WTC11 (cell line): ENCODE data around the gene TMEM269. TPM values are rescaled to one million over a fixed set of nuclear protein-coding genes. Genes with fewer than 3 reads are reported as not detected.
A peak's percentile ranks its signal among the peaks of the same experiment; 100 is the strongest.

Experiments used
- ATAC-seq: fragments of 200-7000 bp; cut with Tn5 transposase; 2 replicates; pipeline ENCODE4 v1.10.0; 2021; ENCODE audit warnings: mild to moderate bottlenecking, moderate library complexity
- CTCF ChIA-PET: fragments of 300-600 bp; sonication (Branson Sonifier 250); formaldehyde crosslinking; loops from one replicate; lab custom pipeline; 2021; ENCODE audit warnings: antibody characterized with exemption; lab: Charles Lee
- POLR2A ChIA-PET: fragments of 350-600 bp; sonication (Branson Sonifier 250); formaldehyde crosslinking; loops from one replicate; lab custom pipeline; 2021; ENCODE audit warnings: antibody characterized with exemption; lab: Charles Lee
- DNase-seq: peaks from one replicate; pipeline ENCODE4 v3.0.0; 2021; ENCODE audit warnings: low spot score
- H3K27ac Mint-ChIP-seq: 2 replicates; pipeline ENCODE4 v1.8.0; 2021; ENCODE audit warnings: mixed read lengths
- H3K27me3 Mint-ChIP-seq: 2 replicates; pipeline ENCODE4 v1.8.0; 2021; ENCODE audit warnings: low read depth, mild to moderate bottlenecking, moderate library complexity, mixed read lengths
- H3K36me3 Mint-ChIP-seq: 2 replicates; pipeline ENCODE4 v1.8.0; 2021; ENCODE audit warnings: mixed read lengths
- H3K4me1 Mint-ChIP-seq: 2 replicates; pipeline ENCODE4 v1.8.0; 2022; ENCODE audit warnings: mixed read lengths
- H3K4me3 Mint-ChIP-seq: 2 replicates; pipeline ENCODE4 v1.8.0; 2021; ENCODE audit warnings: mild to moderate bottlenecking, moderate library complexity, mixed read lengths
- H3K9me3 Mint-ChIP-seq: 2 replicates; pipeline ENCODE4 v1.8.0; 2021; ENCODE audit warnings: mixed read lengths
- CDX4 ChIP-seq: fragments of 250-450 bp; sonication (Bioruptor Pico); IDR thresholded peaks from 2 replicates; pipeline ENCODE4 v1.9.0; 2021; ENCODE audit warnings: moderate library complexity, mild to moderate bottlenecking, inconsistent platforms, borderline replicate concordance
- E2F4 ChIP-seq: sonication (generic); formaldehyde crosslinking; IDR thresholded peaks from 2 replicates; pipeline ENCODE4 v1.8.1; 2022; ENCODE audit warnings: low read depth, mild to moderate bottlenecking, moderate library complexity, missing genetic modification reagents, borderline replicate concordance
- E2F5 ChIP-seq: sonication (generic); formaldehyde crosslinking; IDR thresholded peaks from 2 replicates; pipeline ENCODE4 v1.8.1; 2022; ENCODE audit warnings: mild to moderate bottlenecking, moderate library complexity, missing genetic modification reagents
- ELF4 ChIP-seq: sonication (generic); formaldehyde crosslinking; IDR thresholded peaks from 2 replicates; pipeline ENCODE4 v1.8.1; 2022; ENCODE audit warnings: low read depth, mild to moderate bottlenecking, moderate library complexity, missing genetic modification reagents
- FOXJ3 ChIP-seq: sonication (generic); formaldehyde crosslinking; IDR thresholded peaks from 2 replicates; pipeline ENCODE4 v1.9.0; 2021; ENCODE audit warnings: missing genetic modification reagents, mild to moderate bottlenecking, borderline replicate concordance
- FOXP1 ChIP-seq: sonication (generic); formaldehyde crosslinking; IDR thresholded peaks from 2 replicates; pipeline ENCODE4 v1.8.0; 2022; ENCODE audit warnings: missing genetic modification reagents, mild to moderate bottlenecking, moderate library complexity, borderline replicate concordance
- GTF2I ChIP-seq: fragments of 250-450 bp; sonication (Bioruptor Pico); conservative IDR thresholded peaks from 2 replicates; pipeline ENCODE4 v1.4.0; 2021; ENCODE audit warnings: mild to moderate bottlenecking
- IRF2 ChIP-seq: sonication (generic); formaldehyde crosslinking; IDR thresholded peaks from 2 replicates; pipeline ENCODE4 v1.8.0; 2022; ENCODE audit warnings: low read depth, missing genetic modification reagents, borderline replicate concordance
- JAZF1 ChIP-seq: fragments of 250-450 bp; sonication (Bioruptor Pico); IDR thresholded peaks from 2 replicates; pipeline ENCODE4 v1.9.0; 2021; ENCODE audit warnings: moderate library complexity, mild to moderate bottlenecking, inconsistent platforms
- NR3C1 ChIP-seq: sonication (generic); formaldehyde crosslinking; conservative IDR thresholded peaks from 2 replicates; pipeline ENCODE4 v1.8.1; 2023; ENCODE audit warnings: low read depth, mild to moderate bottlenecking, missing genetic modification reagents
- PREB ChIP-seq: sonication (generic); formaldehyde crosslinking; IDR thresholded peaks from 2 replicates; pipeline ENCODE4 v1.8.1; 2022; ENCODE audit warnings: mild to moderate bottlenecking, missing genetic modification reagents, moderate library complexity, borderline replicate concordance
- ZBTB43 ChIP-seq: sonication (generic); formaldehyde crosslinking; IDR thresholded peaks from 2 replicates; pipeline ENCODE4 v1.8.1; 2023; ENCODE audit warnings: mild to moderate bottlenecking, missing genetic modification reagents
- ZMAT4 ChIP-seq: fragments of 250-450 bp; sonication (Bioruptor Pico); IDR thresholded peaks from 2 replicates; pipeline ENCODE4 v1.9.0; 2021; ENCODE audit warnings: mild to moderate bottlenecking
- ZNF425 ChIP-seq: fragments of 250-450 bp; sonication (Bioruptor Pico); conservative IDR thresholded peaks from 2 replicates; pipeline ENCODE4 v1.9.0; 2021; ENCODE audit warnings: mild to moderate bottlenecking
- ZSCAN18 ChIP-seq: fragments of 250-450 bp; sonication (Bioruptor Pico); IDR thresholded peaks from 2 replicates; pipeline ENCODE4 v2.1.2; 2022; ENCODE audit warnings: mild to moderate bottlenecking, moderate library complexity
- total RNA-seq: library from RNA; stranded (reverse); gene quantifications from 3 replicates; pipeline ENCODE4 v1.2.3, GENCODE V29; 2021

Gene TMEM269
- total RNA-seq, 1 experiment from 2014 or later, result 0.57 TPM

- H3K4me1 Mint-ChIP-seq, result no peaks in the 10 kb centered on the region
- peak overlapping the region; percentile 27; the same call in 1 of the 2 replicates for H3K27ac Mint-ChIP-seq
- DNase-seq, result no peak
- TF ChIP-seq E2F4 (CRISPR knock-in tag) (no peak), FOXJ3 (CRISPR knock-in tag) (no peak), ELF4 (CRISPR knock-in tag) (no peak), E2F5 (CRISPR knock-in tag) (no peak), FOXP1 (CRISPR knock-in tag) (no peak), CDX4 (CRISPR knock-in tag) (no peak), JAZF1 (CRISPR knock-in tag) (no peak), ZBTB43 (CRISPR knock-in tag) (no peak), NR3C1 (CRISPR knock-in tag) (no peak), PREB (no peak), ZNF425 (CRISPR knock-in tag) (no peak), GTF2I (CRISPR knock-in tag) (no peak), IRF2 (CRISPR knock-in tag) (no peak), ZSCAN18 (CRISPR knock-in tag) (no peak), ZMAT4 (CRISPR knock-in tag) (no peak)
- TF ChIP-seq, all 79 proteins: peak for 0
- ChIA-PET CTCF (interaction anchor here (1.1 kb wide), 1 partner anchor 10 kb away, joined by 3 read pairs; the partner anchor contains the start of gene CLDN19), POLR2A (no interaction called here)
- no peak for ATAC-seq
- Mint-ChIP-seq H3K27me3 (no peaks in the 10 kb centered on the region), H3K9me3 (peaks cover 23% of the 10 kb centered on the region), H3K36me3 (peaks cover 67% of the 10 kb centered on the region), H3K4me3 (no peak overlapping the region)
These were observed 34.8 kb upstream of the TMEM269 start for GRCh38 chr1:42750041-42750440.
